Measurements from ENCODE around the gene RAB4B. TPM values are rescaled to one million over a fixed set of nuclear protein-coding genes. Genes with fewer than 3 reads are reported as not detected.

RAB4B gene
- total and polyA plus RNA-seq, 12 donors, result 11.0 to 62.5 (median 14.5) TPM

Other genes starting within 250 kb of the RAB4B start
- 10 to 100 TPM; 12.0 to 31.5 (median 15.9) TPM for gene SHKBP1, start 201.4 kb upstream of the RAB4B start, total RNA-seq
- 10 to 100 TPM; 42.8 to 43.1 TPM for gene SHKBP1, start 201.4 kb upstream of the RAB4B start, polyA plus RNA-seq
- gene LTBP4, start 176.9 kb upstream of the RAB4B start, total RNA-seq, result 100 to 1,000 TPM; 139 to 263 (median 244) TPM
- 100 to 1,000 TPM; 114 to 191 TPM for gene LTBP4, start 176.9 kb upstream of the RAB4B start, polyA plus RNA-seq
- gene NUMBL, start 87.6 kb upstream of the RAB4B start, total RNA-seq, result 10 to 100 TPM in 5 of 10 donors, 1 to 10 TPM in 5; 7.1 to 15.3 (median 10.0) TPM
- 10 to 100 TPM; 11.2 to 14.0 TPM for gene NUMBL, start 87.6 kb upstream of the RAB4B start, polyA plus RNA-seq
- 10 to 100 TPM; 17.9 to 34.3 (median 27.3) TPM for gene COQ8B, start 61.4 kb upstream of the RAB4B start, total RNA-seq
- 10 to 100 TPM; 26.3 to 34.4 TPM for gene COQ8B, start 61.4 kb upstream of the RAB4B start, polyA plus RNA-seq
- gene ITPKC, start 61.1 kb upstream of the RAB4B start, total RNA-seq, result 10 to 100 TPM in 3 of 10 donors, 1 to 10 TPM in 7; 6.2 to 15.3 (median 9.1) TPM
- gene ITPKC, start 61.1 kb upstream of the RAB4B start, polyA plus RNA-seq, result 10 to 100 TPM; 16.8 to 17.3 TPM
- 10 to 100 TPM in 2 of 10 donors, 1 to 10 TPM in 8; 5.3 to 11.4 (median 8.4) TPM for gene ACTMAP, start 27.8 kb upstream of the RAB4B start, total RNA-seq
- gene ACTMAP, start 27.8 kb upstream of the RAB4B start, polyA plus RNA-seq, result 10 to 100 TPM in 1 of 2 donors, 1 to 10 TPM in 1; 3.6 to 12.8 TPM
- gene SNRPA, start 27.0 kb upstream of the RAB4B start, total RNA-seq, result 10 to 100 TPM; 24.0 to 40.6 (median 34.4) TPM
- 10 to 100 TPM; 35.3 to 36.7 TPM for gene SNRPA, start 27.0 kb upstream of the RAB4B start, polyA plus RNA-seq
- gene MIA, start 2.7 kb upstream of the RAB4B start, total RNA-seq, result 1 to 10 TPM in 3 of 10 donors, under 1 TPM in 2, not detected in 5; 0.63 to 1.7 (median 1.0) TPM
- 1 to 10 TPM; 2.0 to 2.4 TPM for gene MIA, start 2.7 kb upstream of the RAB4B start, polyA plus RNA-seq
- gene EGLN2, start 20.9 kb downstream of the RAB4B start, total RNA-seq, result 10 to 100 TPM; 31.8 to 78.3 (median 42.8) TPM
- gene EGLN2, start 20.9 kb downstream of the RAB4B start, polyA plus RNA-seq, result 10 to 100 TPM; 75.3 to 78.6 TPM
- not detected for gene CYP2A6, start 72.2 kb downstream of the RAB4B start, total RNA-seq
- not detected for gene CYP2A6, start 72.2 kb downstream of the RAB4B start, polyA plus RNA-seq
- gene CYP2A7, start 104.0 kb downstream of the RAB4B start, total RNA-seq, result not detected
- not detected for gene CYP2A7, start 104.0 kb downstream of the RAB4B start, polyA plus RNA-seq
- gene CYP2B6, start 213.0 kb downstream of the RAB4B start, total RNA-seq, result not detected
- gene CYP2B6, start 213.0 kb downstream of the RAB4B start, polyA plus RNA-seq, result not detected

Measured in heart right ventricle (tissue), 12 donors.